GM12892 (cell line): ENCODE results near the gene LYRM4.

Source experiments
- POLR2A ChIP-seq: IDR thresholded peaks from 2 replicates; pipeline ENCODE4 v1.6.1; 2011; ENCODE audit warnings: low read depth, low read length, control low read depth
- POLR2AphosphoS5 ChIP-seq: IDR thresholded peaks from 2 replicates; pipeline ENCODE4 v1.6.1; 2011; ENCODE audit warnings: low read depth, low read length, control low read depth

DNA sequence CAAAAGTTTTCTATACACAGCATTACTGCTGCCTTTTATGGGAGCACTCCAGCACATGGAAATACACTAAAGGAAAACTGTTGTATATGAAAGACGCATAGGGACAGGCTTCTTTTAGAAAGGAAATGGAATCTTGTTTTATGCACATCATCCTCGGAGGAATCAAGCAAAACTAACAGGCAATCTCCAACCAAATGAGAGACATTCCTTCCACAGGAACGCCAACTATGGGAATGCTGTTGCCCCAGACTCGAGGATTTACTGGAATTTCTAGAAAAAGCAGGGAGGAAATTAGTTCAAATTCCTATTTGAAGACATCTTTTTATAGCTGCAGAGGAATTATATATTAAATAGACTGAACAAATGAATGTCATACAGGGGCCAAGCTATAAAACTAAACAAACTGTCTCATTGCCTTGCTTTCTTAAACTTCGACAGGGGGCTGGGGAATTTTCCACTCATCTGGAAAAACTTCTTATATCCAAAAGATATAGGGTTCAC lies 52.2 kb downstream of the LYRM4 start:
- TF ChIP-seq POLR2AphosphoS5 (no peak), POLR2A (no peak)
